GM23248 (cell line): ENCODE data around the gene CDC123. TPM values are rescaled to one million over a fixed set of nuclear protein-coding genes. Genes with fewer than 3 reads are reported as not detected.

Experiments
- DNase-seq: peaks from one replicate; pipeline ENCODE4 v3.0.0-alpha.2; 2015
- H2AFZ ChIP-seq: fragments of 200-600 bp; sonication (generic); 2 replicates; pipeline ENCODE4 v1.6.1; 2016; ENCODE audit warnings: antibody characterized with exemption
- H3F3A ChIP-seq: fragments of 200-600 bp; sonication (generic); 2 replicates; pipeline ENCODE4 v1.6.1; 2016; ENCODE audit warnings: mild to moderate bottlenecking, antibody characterized with exemption, mixed run types; ENCODE audit not compliant: insufficient read depth
- H3K27ac ChIP-seq: fragments of 200-600 bp; sonication (generic); 2 replicates; pipeline ENCODE4 v1.5.1; 2016; ENCODE audit warnings: mild to moderate bottlenecking
- H3K27me3 ChIP-seq: fragments of 200-600 bp; sonication (generic); replicated peaks from 2 replicates; pipeline ENCODE4 v1.6.1; 2016; ENCODE audit warnings: mild to moderate bottlenecking; ENCODE audit not compliant: insufficient read depth
- H3K36me3 ChIP-seq: fragments of 200-600 bp; sonication (generic); 2 replicates; pipeline ENCODE4 v1.6.1; 2016; ENCODE audit warnings: low read depth, mild to moderate bottlenecking
- H3K4me1 ChIP-seq: fragments of 200-600 bp; sonication (generic); 2 replicates; pipeline ENCODE4 v1.6.1; 2016; ENCODE audit warnings: mild to moderate bottlenecking; ENCODE audit not compliant: insufficient read depth
- H3K4me2 ChIP-seq: fragments of 200-600 bp; sonication (generic); one replicate; pipeline ENCODE4 v1.6.1; 2016; ENCODE audit warnings: mild to moderate bottlenecking; ENCODE audit not compliant: unreplicated experiment
- H3K4me3 ChIP-seq: fragments of 200-600 bp; sonication (generic); 2 replicates; pipeline ENCODE4 v1.5.1; 2016; ENCODE audit warnings: mild to moderate bottlenecking
- H3K79me2 ChIP-seq: fragments of 200-600 bp; sonication (generic); 2 replicates; pipeline ENCODE4 v1.6.1; 2016; ENCODE audit warnings: mild to moderate bottlenecking; ENCODE audit not compliant: insufficient read depth
- H3K9ac ChIP-seq: fragments of 200-600 bp; sonication (generic); 2 replicates; pipeline ENCODE4 v1.6.1; 2016; ENCODE audit warnings: mild to moderate bottlenecking
- H3K9me2 ChIP-seq: fragments of 200-600 bp; sonication (generic); 2 replicates; pipeline ENCODE4 v1.6.1; 2016; ENCODE audit warnings: mixed run types, mild to moderate bottlenecking, moderate library complexity; ENCODE audit not compliant: insufficient read depth
- H3K9me3 ChIP-seq: fragments of 200-600 bp; sonication (generic); one replicate; pipeline ENCODE4 v1.6.1; 2017; ENCODE audit warnings: low read depth
- H4K20me1 ChIP-seq: fragments of 200-600 bp; sonication (generic); 2 replicates; pipeline ENCODE4 v1.6.0; 2016; ENCODE audit not compliant: insufficient read depth
- EZH2 ChIP-seq: fragments of 200-600 bp; sonication (generic); IDR thresholded peaks from 2 replicates; pipeline ENCODE4 v1.6.1; 2018; ENCODE audit warnings: antibody characterized with exemption, mild to moderate bottlenecking; ENCODE audit not compliant: insufficient read depth, poor library complexity, severe bottlenecking
- EZH2phosphoT487 ChIP-seq: fragments of 200-600 bp; sonication (generic); IDR thresholded peaks from 2 replicates; pipeline ENCODE4 v1.6.1; 2018; ENCODE audit warnings: antibody characterized with exemption, moderate library complexity, mild to moderate bottlenecking, low read depth; ENCODE audit not compliant: insufficient read depth
- WGBS, 2 experiments: methylation state at CpG; one replicate each; pipeline ENCODE4 v1.1.6; 2015 to 2017; ENCODE audit warnings: low lambda C conversion rate in 2 of 2, low coverage in 1 of 2; ENCODE audit errors: missing lambda C conversion rate in 2 of 2; 5-methylcytosine and 5-hydroxymethylcytosine counted together
- in situ Hi-C: fragments of 300-500 bp; cut with MboI; formaldehyde crosslinking; loops from 2 replicates; pipeline ENCODE4 v1.15.0; 2020
- polyA plus RNA-seq: library from polyadenylated mRNA; unstranded; fragments of >200 nt; fragmentation: Nextera tagmentation; extraction: Ambion mirVana; gene quantifications from 2 replicates; pipeline ENCODE4 v1.2.1, GENCODE V29; 2016
- total RNA-seq: library from RNA; depleted of rRNA; stranded (reverse); fragments of >200 nt; shearing (Covaris generic); gene quantifications from 2 replicates; pipeline ENCODE4 v1.2.3, GENCODE V29; 2014

CDC123 gene
- total and polyA plus RNA-seq, 2 experiments from 2014 or later: 100 to 146 TPM

- H3F3A ChIP-seq: peaks cover 4% of the 10 kb centered on the region
- no peak overlapping the region for H3K4me2 ChIP-seq
- H3K9ac ChIP-seq: no peak overlapping the region
- no peak for TF ChIP-seq EZH2
- TF ChIP-seq EZH2phosphoT487: no peak
- H4K20me1 ChIP-seq: no peaks in the 10 kb centered on the region
- peaks cover 78% of the 10 kb centered on the region for H3K79me2 ChIP-seq
- no peaks in the 10 kb centered on the region for H3K4me1 ChIP-seq
- no peaks in the 10 kb centered on the region for H3K27me3 ChIP-seq
- no peak overlapping the region for H2AFZ ChIP-seq
- no peak for DNase-seq
- H3K4me3 ChIP-seq: no peak overlapping the region
- H3K9me3 ChIP-seq: no peaks in the 10 kb centered on the region
- 74 to 80% methylated on average over 3 of the region's 3 CpGs for WGBS, 2 experiments
- H3K9me2 ChIP-seq: no peaks in the 10 kb centered on the region
- no peak overlapping the region for H3K27ac ChIP-seq
- peaks cover 10% of the 10 kb centered on the region; the same call in 1 of the 2 replicates for H3K36me3 ChIP-seq
- in situ Hi-C loops: no loop called here
These were observed 11.1 kb downstream of the CDC123 start for GRCh38 chr10:12207114-12207513.

DNA sequence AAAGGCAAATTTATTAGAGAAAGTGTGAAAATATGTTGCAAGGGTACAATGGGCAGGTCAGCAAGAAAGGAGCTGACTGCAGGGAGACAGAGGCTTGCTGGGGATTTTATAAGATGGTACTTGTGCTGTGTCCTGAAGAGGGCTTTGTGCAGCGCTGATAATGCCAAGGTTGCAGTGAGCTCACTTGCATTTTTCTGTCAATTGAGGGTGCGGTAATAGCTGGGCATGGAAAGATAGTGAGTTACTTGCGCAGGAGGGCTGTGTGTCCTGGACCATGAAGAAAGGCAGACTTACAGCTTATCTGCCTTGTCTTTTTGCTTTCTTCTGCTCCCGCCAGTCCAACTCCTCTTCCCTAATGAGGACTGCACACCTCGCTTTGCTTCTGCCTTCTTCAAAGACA is 12.5 kb downstream of the CDC123 start:
- Histone ChIP-seq H3K4me2 (no peak overlapping the region), H3K79me2 (peaks cover 64% of the 10 kb centered on the region), H3K4me3 (no peak overlapping the region), H3K4me1 (no peaks in the 10 kb centered on the region), H3K27ac (no peak overlapping the region), H3K9me2 (no peaks in the 10 kb centered on the region), H3F3A (peaks cover 14% of the 10 kb centered on the region), H3K9me3 (no peaks in the 10 kb centered on the region), H3K9ac (no peak overlapping the region), H3K27me3 (no peaks in the 10 kb centered on the region), H4K20me1 (no peaks in the 10 kb centered on the region), H3K36me3 (peaks cover 7% of the 10 kb centered on the region; the same call in 1 of the 2 replicates), H2AFZ (no peak overlapping the region)
- in situ Hi-C loops: no loop called here
- no peak for TF ChIP-seq EZH2phosphoT487
- TF ChIP-seq EZH2: no peak
- no peak for DNase-seq
- WGBS, 2 experiments: 97 to 98% methylated on average over 5 of the region's 5 CpGs

- H3K4me2 ChIP-seq: no peak overlapping the region
These were observed 16.5 kb downstream of the CDC123 start for GRCh38 chr10:12212454-12212853.

DNA sequence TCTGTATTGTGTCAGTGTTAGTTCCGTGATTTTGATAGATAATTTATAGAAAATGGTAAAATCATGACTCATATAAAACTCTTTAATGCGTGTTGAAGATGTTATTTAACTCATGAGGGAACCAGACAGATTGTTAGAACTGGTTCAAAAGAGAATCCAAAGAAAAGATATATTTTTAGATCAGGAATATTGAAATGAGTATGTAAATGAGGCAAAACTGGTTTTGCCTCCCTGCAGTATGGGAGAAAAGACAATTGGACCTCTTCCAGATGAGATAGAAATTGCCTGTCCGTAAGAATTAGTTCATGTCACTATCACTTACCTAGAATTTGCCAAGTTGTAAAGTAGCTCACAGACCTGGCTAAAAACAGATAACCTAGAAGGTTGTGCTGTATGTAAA is 17.6 kb downstream of the CDC123 start:
- peaks cover 25% of the 10 kb centered on the region for H3F3A ChIP-seq
- H3K9ac ChIP-seq: no peak overlapping the region
- DNase-seq: no peak
- WGBS, 2 experiments: 52 to 53% methylated on average over 3 of the region's 3 CpGs
- peaks cover 26% of the 10 kb centered on the region for H3K36me3 ChIP-seq
- no peaks in the 10 kb centered on the region for H3K27me3 ChIP-seq
- H4K20me1 ChIP-seq: no peaks in the 10 kb centered on the region
- H2AFZ ChIP-seq: no peak overlapping the region
- in situ Hi-C loops: no loop called here
- no peak overlapping the region for H3K4me3 ChIP-seq
- H3K79me2 ChIP-seq: peaks cover 30% of the 10 kb centered on the region
- H3K4me1 ChIP-seq: peaks cover 15% of the 10 kb centered on the region
- no peaks in the 10 kb centered on the region for H3K9me3 ChIP-seq
- TF ChIP-seq EZH2 (no peak), EZH2phosphoT487 (no peak)
- peak overlapping the region; percentile 37; the same call in 1 of the 2 replicates for H3K27ac ChIP-seq
- no peaks in the 10 kb centered on the region for H3K9me2 ChIP-seq
- H3K4me2 ChIP-seq: no peak overlapping the region

More at GRCh38 chr10:12212454-12212853, 16.5 kb downstream of the CDC123 start:
- Histone ChIP-seq H3K9me2 (no peaks in the 10 kb centered on the region), H4K20me1 (no peaks in the 10 kb centered on the region), H3K27ac (no peak overlapping the region), H3K4me3 (no peak overlapping the region), H3K4me1 (peaks cover 15% of the 10 kb centered on the region), H3K36me3 (peaks cover 22% of the 10 kb centered on the region), H3K79me2 (peaks cover 38% of the 10 kb centered on the region), H3K27me3 (no peaks in the 10 kb centered on the region), H3F3A (peaks cover 25% of the 10 kb centered on the region), H2AFZ (no peak overlapping the region), H3K9ac (no peak overlapping the region), H3K9me3 (no peaks in the 10 kb centered on the region)
- in situ Hi-C loops: no loop called here
- DNase-seq: no peak
- 95% methylated on average over 3 of the region's 3 CpGs for WGBS, 2 experiments
- TF ChIP-seq EZH2: no peak
- TF ChIP-seq EZH2phosphoT487: no peak

DNA sequence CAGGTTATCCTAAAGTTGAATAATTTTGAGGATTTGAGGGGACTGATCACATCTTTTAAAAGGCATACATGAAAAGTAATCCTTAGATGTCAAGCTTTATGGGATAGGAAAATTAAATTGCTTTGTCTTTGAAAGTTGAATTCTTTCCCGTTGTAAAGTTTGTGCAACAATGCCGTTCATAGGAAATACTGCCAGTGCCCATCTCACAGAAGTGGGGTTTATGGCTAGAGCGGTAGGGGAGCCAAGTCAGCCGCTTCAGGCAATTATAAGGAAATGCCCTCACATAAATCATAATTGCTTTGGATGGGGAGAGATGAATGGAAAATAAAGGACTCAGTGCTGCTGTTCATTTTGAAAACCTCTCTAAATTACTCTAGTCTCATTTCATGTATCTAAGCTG is 18.1 kb downstream of the CDC123 start:
- no peaks in the 10 kb centered on the region for H3K9me3 ChIP-seq
- peak overlapping the region; percentile 37 for H3K27ac ChIP-seq
- peaks cover 15% of the 10 kb centered on the region for H3K4me1 ChIP-seq
- H3K4me2 ChIP-seq: peak overlapping the region; percentile 15
- H3K27me3 ChIP-seq: no peaks in the 10 kb centered on the region
- H3K9ac ChIP-seq: peak overlapping the region; percentile 41
- H3K36me3 ChIP-seq: peaks cover 31% of the 10 kb centered on the region
- 8 to 14% methylated on average over 4 of the region's 4 CpGs for WGBS, 2 experiments
- no peaks in the 10 kb centered on the region for H4K20me1 ChIP-seq
- no peak overlapping the region for H2AFZ ChIP-seq
- H3K79me2 ChIP-seq: peaks cover 31% of the 10 kb centered on the region
- in situ Hi-C loops: no loop called here
- peaks cover 25% of the 10 kb centered on the region for H3F3A ChIP-seq
- no peak for TF ChIP-seq EZH2phosphoT487
- TF ChIP-seq EZH2: no peak
- DNase-seq: no peak
- H3K9me2 ChIP-seq: no peaks in the 10 kb centered on the region
- H3K4me3 ChIP-seq: no peak overlapping the region
